Uterus (tissue), 4 donors: Measurements from ENCODE around the gene CDSN. TPM values are rescaled to one million over a fixed set of nuclear protein-coding genes. Genes with fewer than 3 reads are reported as not detected.

Experiments used
- DNase-seq, 2 donors: peaks; one replicate each; pipeline ENCODE4 v3.0.0-alpha.2; 2019 to 2020
- H3K27ac ChIP-seq, 2 donors: fragments of 200-600 bp; sonication (generic); 1 replicate in 1 of 2; 2 replicates in 1 of 2; pipeline ENCODE4 v1.5.1; 2016 to 2018
- H3K27me3 ChIP-seq, 2 donors: fragments of 200-600 bp; sonication (generic); one replicate each; pipeline ENCODE4 v1.5.1; 2018 to 2019; ENCODE audit warnings: control low read depth in 1 of 2
- H3K36me3 ChIP-seq, 2 donors: fragments of 200-600 bp; sonication (generic); one replicate each; pipeline ENCODE4 v1.5.1; 2019; ENCODE audit warnings: control low read depth in 1 of 2
- H3K4me1 ChIP-seq, 2 donors: fragments of 200-600 bp; sonication (generic); one replicate each; pipeline ENCODE4 v1.5.1; 2018 to 2019; ENCODE audit warnings: control low read depth in 1 of 2
- H3K4me3 ChIP-seq, 2 donors: fragments of 200-600 bp; sonication (generic); 1 replicate in 1 of 2; 2 replicates in 1 of 2; pipeline ENCODE4 v1.5.1; 2018 to 2019; ENCODE audit warnings: mild to moderate bottlenecking in 1 of 2
- H3K9me3 ChIP-seq, 2 donors: fragments of 200-600 bp; sonication (generic); one replicate each; pipeline ENCODE4 v1.5.1; 2019; ENCODE audit warnings: control low read depth in 1 of 2
- CTCF ChIP-seq, 4 experiments: fragments of 200-600 bp in 2 of 4; fragments of 450-650 bp in 2 of 4; sonication (generic) in 2 of 4; IDR thresholded peaks; one replicate each; pipeline ENCODE4 v1.5.1; 2016 to 2019; ENCODE audit warnings: antibody characterized with exemption in 4 of 4, mild to moderate bottlenecking in 2 of 4, moderate library complexity in 1 of 4
- POLR2A ChIP-seq, 2 donors: fragments of 450-650 bp; IDR thresholded peaks; one replicate each; pipeline ENCODE4 v1.6.1; 2016; ENCODE audit warnings: antibody characterized with exemption in 2 of 2, mild to moderate bottlenecking in 1 of 2, moderate library complexity in 1 of 2
- intact Hi-C: fragments of 100-400 bp; cut with DNase I; formaldehyde crosslinking; loops from one replicate; pipeline ENCODE4 v1.15.1; 2023; ENCODE audit warnings: low total_unique reads
- total RNA-seq, 4 donors: library from RNA; depleted of rRNA in 3 of 4; stranded (reverse); fragments of >200 nt in 3 of 4; gene quantifications; one replicate each; pipeline versions ENCODE4 v1.1.0 to v1.2.4, GENCODE V29; 2014 to 2023
- donor health status: DM: yes; HTN: yes; CAD: no.

The CDSN gene
- total RNA-seq, 4 donors from 2014 or later: 0.28 TPM; not detected in 3

- DNase-seq: no peak
- intact Hi-C loops: no loop called here
- TF ChIP-seq CTCF (IDR thresholded peaks at IDR 0.05) (no peak), POLR2A (IDR thresholded peaks at IDR 0.05) (no peak)
- Histone ChIP-seq H3K27me3 (no peaks in the 10 kb centered on the region), H3K27ac (no peak overlapping the region), H3K4me3 (no peak overlapping the region), H3K36me3 (no peaks in the 10 kb centered on the region), H3K9me3 (no peaks in the 10 kb centered on the region), H3K4me1 (no peaks in the 10 kb centered on the region)
These were observed 29.7 kb upstream of the CDSN start for GRCh38 chr6:31149827-31150447.

- no peak overlapping the region for H3K27ac ChIP-seq
- no peak overlapping the region for H3K4me3 ChIP-seq
- no peaks in the 10 kb centered on the region for H3K27me3 ChIP-seq
- intact Hi-C loops: no loop called here
- DNase-seq: no peak
- H3K9me3 ChIP-seq: no peaks in the 10 kb centered on the region
- H3K4me1 ChIP-seq: no peaks in the 10 kb centered on the region
- H3K36me3 ChIP-seq: no peaks in the 10 kb centered on the region
- TF ChIP-seq POLR2A (IDR thresholded peaks at IDR 0.05) (no peak), CTCF (IDR thresholded peaks at IDR 0.05) (no peak)
These were observed 25.1 kb upstream of the CDSN start for GRCh38 chr6:31145386-31145785.

GRCh38 chr6:31144970-31145340 lies 24.7 kb upstream of the CDSN start:
- H3K4me1 ChIP-seq: no peaks in the 10 kb centered on the region
- TF ChIP-seq CTCF (IDR thresholded peaks at IDR 0.05) (no peak), POLR2A (IDR thresholded peaks at IDR 0.05) (no peak)
- DNase-seq: no peak
- intact Hi-C loops: loop anchor here (5.0 kb wide), 1 partner anchor 47 kb away; no protein-coding TSS in a partner anchor
- H3K27ac ChIP-seq: no peak overlapping the region
- no peaks in the 10 kb centered on the region for H3K36me3 ChIP-seq
- no peaks in the 10 kb centered on the region for H3K9me3 ChIP-seq
- no peak overlapping the region for H3K4me3 ChIP-seq
- no peaks in the 10 kb centered on the region for H3K27me3 ChIP-seq

- Histone ChIP-seq H3K27ac (no peak overlapping the region), H3K27me3 (no peaks in the 10 kb centered on the region), H3K4me1 (no peaks in the 10 kb centered on the region), H3K4me3 (no peak overlapping the region), H3K36me3 (no peaks in the 10 kb centered on the region), H3K9me3 (no peaks in the 10 kb centered on the region)
- intact Hi-C loops: loop anchor here (5.0 kb wide), 1 partner anchor 48 kb away; no protein-coding TSS in a partner anchor
- TF ChIP-seq CTCF (IDR thresholded peaks at IDR 0.05) (no peak), POLR2A (IDR thresholded peaks at IDR 0.05) (no peak)
- no peak for DNase-seq
These were observed 24.2 kb upstream of the CDSN start for GRCh38 chr6:31144296-31144969.

GRCh38 chr6:31143148-31143547 lies 22.9 kb upstream of the CDSN start:
- DNase-seq: peak; percentile 44 to 65
- H3K4me1 ChIP-seq: no peaks in the 10 kb centered on the region
- H3K27me3 ChIP-seq: no peaks in the 10 kb centered on the region
- H3K9me3 ChIP-seq: no peaks in the 10 kb centered on the region
- intact Hi-C loops: loop anchor here (5.0 kb wide), 1 partner anchor 49 kb away; no protein-coding TSS in a partner anchor
- H3K4me3 ChIP-seq: no peak overlapping the region
- no peak for TF ChIP-seq POLR2A (IDR thresholded peaks at IDR 0.05)
- no peak for TF ChIP-seq CTCF (IDR thresholded peaks at IDR 0.05)
- no peaks in the 10 kb centered on the region for H3K36me3 ChIP-seq
- H3K27ac ChIP-seq: no peak overlapping the region
